Ovary (tissue), 3 donors: Measurements from ENCODE around the gene TPD52L1.
A peak's percentile ranks its signal among the peaks of the same experiment; 100 is the strongest.

Experiments
- EP300 ChIP-seq: sonication (generic); formaldehyde crosslinking; IDR thresholded peaks from one replicate; pipeline ENCODE4 v1.6.1; 2017; ENCODE audit warnings: antibody characterized with exemption
- POLR2A ChIP-seq: fragments of 450-650 bp; IDR thresholded peaks from one replicate; pipeline ENCODE4 v1.6.1; 2017; ENCODE audit warnings: antibody characterized with exemption, mild to moderate bottlenecking, moderate library complexity
- TF ChIP-seq, protein P1 (sequence below), 3 donors: fragments of 450-650 bp in 2 of 3; fragments of 200-600 bp in 1 of 3; IDR thresholded peaks; one replicate each; pipeline versions ENCODE4 v1.5.1 to v1.8.0; 2016 to 2022; ENCODE audit warnings: antibody characterized with exemption in 3 of 3, mild to moderate bottlenecking in 1 of 3
- donor health status: DM: no; HTN: no; CAD: no.

DNA sequence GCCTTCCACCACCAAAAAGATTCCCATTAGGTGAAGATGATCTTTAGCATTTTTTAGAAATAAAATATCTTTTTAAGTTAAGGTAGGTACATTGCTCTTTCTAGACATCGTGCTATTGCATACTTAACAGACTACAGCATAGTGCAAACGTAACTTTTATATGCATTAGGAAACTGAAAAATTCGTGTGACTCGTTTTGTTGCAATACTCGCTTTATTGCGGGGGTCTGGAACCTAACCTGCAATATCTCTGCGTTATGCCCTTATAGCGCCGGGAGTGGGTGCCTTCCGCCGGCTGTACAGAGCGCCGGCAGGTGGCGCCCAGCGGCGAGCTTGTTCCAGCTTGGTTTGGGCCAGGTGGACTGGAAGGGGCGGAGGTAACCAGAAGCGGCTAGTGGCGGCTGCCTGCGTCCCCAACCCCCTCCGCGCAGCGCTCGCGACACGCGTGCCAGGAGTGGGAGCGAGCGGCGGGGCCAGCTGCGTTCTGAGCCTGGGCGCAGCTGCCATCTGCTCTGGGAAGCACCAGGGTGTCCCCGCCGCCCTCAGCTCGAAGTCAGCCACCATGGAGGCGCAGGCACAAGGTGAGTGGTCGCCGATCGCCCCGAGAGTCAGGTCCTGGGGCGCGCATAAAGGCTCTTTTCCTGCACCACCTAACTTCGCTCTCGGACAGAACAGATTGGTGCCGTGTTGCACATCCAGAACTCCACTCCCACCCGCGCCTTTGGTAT lies at the start of gene TPD52L1:
- TF ChIP-seq, protein P1, sequence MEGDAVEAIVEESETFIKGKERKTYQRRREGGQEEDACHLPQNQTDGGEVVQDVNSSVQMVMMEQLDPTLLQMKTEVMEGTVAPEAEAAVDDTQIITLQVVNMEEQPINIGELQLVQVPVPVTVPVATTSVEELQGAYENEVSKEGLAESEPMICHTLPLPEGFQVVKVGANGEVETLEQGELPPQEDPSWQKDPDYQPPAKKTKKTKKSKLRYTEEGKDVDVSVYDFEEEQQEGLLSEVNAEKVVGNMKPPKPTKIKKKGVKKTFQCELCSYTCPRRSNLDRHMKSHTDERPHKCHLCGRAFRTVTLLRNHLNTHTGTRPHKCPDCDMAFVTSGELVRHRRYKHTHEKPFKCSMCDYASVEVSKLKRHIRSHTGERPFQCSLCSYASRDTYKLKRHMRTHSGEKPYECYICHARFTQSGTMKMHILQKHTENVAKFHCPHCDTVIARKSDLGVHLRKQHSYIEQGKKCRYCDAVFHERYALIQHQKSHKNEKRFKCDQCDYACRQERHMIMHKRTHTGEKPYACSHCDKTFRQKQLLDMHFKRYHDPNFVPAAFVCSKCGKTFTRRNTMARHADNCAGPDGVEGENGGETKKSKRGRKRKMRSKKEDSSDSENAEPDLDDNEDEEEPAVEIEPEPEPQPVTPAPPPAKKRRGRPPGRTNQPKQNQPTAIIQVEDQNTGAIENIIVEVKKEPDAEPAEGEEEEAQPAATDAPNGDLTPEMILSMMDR (IDR thresholded peaks at IDR 0.05): peak; percentile 55 to 78 (median 75)
- TF ChIP-seq POLR2A (no peak), EP300 (no peak)
